Measurements from ENCODE around the gene VWC2L.

DNA sequence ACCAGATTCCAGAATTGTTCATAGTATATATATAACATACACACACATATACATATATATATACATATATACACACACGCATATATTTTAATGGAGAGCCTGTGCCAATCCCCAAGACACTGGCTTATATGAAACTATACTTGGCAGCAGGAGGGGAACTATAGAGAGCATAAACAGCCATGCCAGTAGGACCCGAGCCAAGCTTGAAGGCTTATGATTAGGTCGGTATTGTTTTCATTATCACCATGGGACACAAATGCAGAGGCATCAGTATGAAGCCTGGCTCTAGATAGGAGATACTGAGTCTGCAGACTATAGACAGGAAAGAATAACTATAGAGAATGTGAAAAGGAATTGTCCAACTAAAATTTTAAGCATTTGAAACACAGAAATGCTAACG, 181.2 kb downstream of the VWC2L start:
- TF ChIP-seq CBX2 (IDR thresholded peaks at IDR 0.05; ENCODE audit: borderline replicate concordance, low read depth) (no peak), RCOR1 (IDR thresholded peaks at IDR 0.05; ENCODE audit: low read depth, low read length) (no peak)
